Esophagus muscularis mucosa (tissue), 4 donors: ENCODE measurements around the gene CLGN.

Experiments
- CTCF ChIP-seq, 3 experiments: fragments of 200-600 bp in 2 of 3; fragments of 450-650 bp in 1 of 3; sonication (generic) in 2 of 3; IDR thresholded peaks; one replicate each; pipeline ENCODE4 v1.5.1; 2017 to 2019; ENCODE audit warnings: antibody characterized with exemption in 3 of 3, mild to moderate bottlenecking in 2 of 3, moderate library complexity in 1 of 3
- EP300 ChIP-seq: sonication (generic); formaldehyde crosslinking; IDR thresholded peaks from one replicate; pipeline ENCODE4 v1.6.1; 2017; ENCODE audit warnings: antibody characterized with exemption
- POLR2A ChIP-seq: fragments of 450-650 bp; IDR thresholded peaks from one replicate; pipeline ENCODE4 v1.6.1; 2017; ENCODE audit warnings: antibody characterized with exemption, moderate library complexity, mild to moderate bottlenecking, low read depth

- TF ChIP-seq EP300 (no peak), POLR2A (no peak), CTCF (IDR thresholded peaks at IDR 0.05) (no peak)
Measured at GRCh38 chr4:140357868-140358267, 69.6 kb downstream of the CLGN start.
